ENCODE results near the gene VPS39.

VPS39 gene

GRCh38 chr15:42144841-42145375 is 63.2 kb downstream of the VPS39 start:
- no peak for DNase-seq

GRCh38 chr15:42143866-42144625 is 64.1 kb downstream of the VPS39 start:
- DNase-seq = no peak

- DNase-seq = no peak
These were observed 64.7 kb downstream of the VPS39 start for GRCh38 chr15:42143356-42143755.

- no peak for DNase-seq
These were observed 66.1 kb downstream of the VPS39 start for GRCh38 chr15:42141795-42142667.

- DNase-seq = no peak
These were observed 66.9 kb downstream of the VPS39 start for GRCh38 chr15:42141246-42141645.

- no peak for DNase-seq
These were observed 67.6 kb downstream of the VPS39 start for GRCh38 chr15:42140383-42141070.

GRCh38 chr15:42139596-42139995 is 68.5 kb downstream of the VPS39 start:
- no peak for DNase-seq

GRCh38 chr15:42138968-42139386 is 69.1 kb downstream of the VPS39 start:
- DNase-seq = no peak

GRCh38 chr15:42138411-42138810 is 69.7 kb downstream of the VPS39 start:
- DNase-seq = no peak

GRCh38 chr15:42137461-42138261 is 70.4 kb downstream of the VPS39 start:
- no peak for DNase-seq

- DNase-seq = no peak
These were observed 71.6 kb downstream of the VPS39 start for GRCh38 chr15:42136513-42136912.

GRCh38 chr15:42135351-42135750 is 72.8 kb downstream of the VPS39 start:
- no peak for DNase-seq

GRCh38 chr15:42134617-42135245 is 73.4 kb downstream of the VPS39 start:
- DNase-seq = no peak

GRCh38 chr15:42133886-42134502 is 74.1 kb downstream of the VPS39 start:
- DNase-seq = peak; percentile 10

GRCh38 chr15:42133356-42133755 is 74.7 kb downstream of the VPS39 start:
- no peak for DNase-seq

- no peak for DNase-seq
These were observed 76.0 kb downstream of the VPS39 start for GRCh38 chr15:42131826-42132806.

- no peak for DNase-seq
These were observed 77.1 kb downstream of the VPS39 start for GRCh38 chr15:42131006-42131405.

- no peak for DNase-seq
These were observed 77.7 kb downstream of the VPS39 start for GRCh38 chr15:42130246-42130986.

GRCh38 chr15:42129364-42129763 is 78.7 kb downstream of the VPS39 start:
- no peak for DNase-seq
